Measurements from ENCODE around the gene KDM2A. TPM values are rescaled to one million over a fixed set of nuclear protein-coding genes. Genes with fewer than 3 reads are reported as not detected.

Gene KDM2A
- total and polyA plus RNA-seq, 2 of the 13 experiments (the other 11 are each of a cell fraction or from before 2014, with no cell fraction given), result 31.3 to 31.4 TPM

DNA sequence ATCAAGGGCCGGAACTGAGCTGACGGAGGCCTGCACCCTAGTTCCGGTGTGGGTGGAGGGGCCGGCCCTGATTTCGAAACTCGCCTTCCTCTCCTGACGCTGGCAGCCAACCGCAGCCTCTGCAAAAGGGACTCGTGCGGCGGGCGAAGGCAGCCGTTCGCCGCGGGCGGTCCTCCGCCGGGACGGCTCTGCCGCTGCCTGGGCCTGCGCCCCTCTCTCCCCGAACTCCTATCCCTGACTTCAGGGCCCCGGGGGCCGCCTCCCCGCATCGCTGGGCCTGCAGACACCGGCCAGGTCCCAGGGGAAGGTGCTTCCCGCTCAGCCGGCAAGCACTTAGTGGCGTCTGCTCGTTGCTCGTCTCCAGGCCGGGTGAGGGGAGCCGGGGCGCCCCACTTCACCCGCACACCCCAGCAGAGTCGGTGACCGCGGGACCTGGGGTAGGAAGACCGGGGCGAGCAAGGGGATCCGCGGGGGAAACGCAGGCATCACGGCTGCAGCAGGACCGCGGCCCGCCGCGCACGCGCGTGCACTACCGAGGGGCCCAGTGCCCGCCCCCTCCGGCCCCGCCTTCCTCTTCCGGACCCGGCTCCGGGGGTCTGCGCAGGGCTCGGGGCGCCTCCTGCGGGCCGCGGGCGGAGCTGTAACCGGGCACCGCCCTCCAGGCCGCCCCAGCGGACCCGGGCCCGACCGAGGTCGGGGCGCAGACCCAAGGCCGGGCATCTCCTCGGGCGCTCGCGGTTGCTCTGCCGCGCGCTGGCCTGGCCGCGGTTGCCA lies 169.6 kb downstream of the KDM2A start (continued):
- TF ChIP-seq, protein P1, sequence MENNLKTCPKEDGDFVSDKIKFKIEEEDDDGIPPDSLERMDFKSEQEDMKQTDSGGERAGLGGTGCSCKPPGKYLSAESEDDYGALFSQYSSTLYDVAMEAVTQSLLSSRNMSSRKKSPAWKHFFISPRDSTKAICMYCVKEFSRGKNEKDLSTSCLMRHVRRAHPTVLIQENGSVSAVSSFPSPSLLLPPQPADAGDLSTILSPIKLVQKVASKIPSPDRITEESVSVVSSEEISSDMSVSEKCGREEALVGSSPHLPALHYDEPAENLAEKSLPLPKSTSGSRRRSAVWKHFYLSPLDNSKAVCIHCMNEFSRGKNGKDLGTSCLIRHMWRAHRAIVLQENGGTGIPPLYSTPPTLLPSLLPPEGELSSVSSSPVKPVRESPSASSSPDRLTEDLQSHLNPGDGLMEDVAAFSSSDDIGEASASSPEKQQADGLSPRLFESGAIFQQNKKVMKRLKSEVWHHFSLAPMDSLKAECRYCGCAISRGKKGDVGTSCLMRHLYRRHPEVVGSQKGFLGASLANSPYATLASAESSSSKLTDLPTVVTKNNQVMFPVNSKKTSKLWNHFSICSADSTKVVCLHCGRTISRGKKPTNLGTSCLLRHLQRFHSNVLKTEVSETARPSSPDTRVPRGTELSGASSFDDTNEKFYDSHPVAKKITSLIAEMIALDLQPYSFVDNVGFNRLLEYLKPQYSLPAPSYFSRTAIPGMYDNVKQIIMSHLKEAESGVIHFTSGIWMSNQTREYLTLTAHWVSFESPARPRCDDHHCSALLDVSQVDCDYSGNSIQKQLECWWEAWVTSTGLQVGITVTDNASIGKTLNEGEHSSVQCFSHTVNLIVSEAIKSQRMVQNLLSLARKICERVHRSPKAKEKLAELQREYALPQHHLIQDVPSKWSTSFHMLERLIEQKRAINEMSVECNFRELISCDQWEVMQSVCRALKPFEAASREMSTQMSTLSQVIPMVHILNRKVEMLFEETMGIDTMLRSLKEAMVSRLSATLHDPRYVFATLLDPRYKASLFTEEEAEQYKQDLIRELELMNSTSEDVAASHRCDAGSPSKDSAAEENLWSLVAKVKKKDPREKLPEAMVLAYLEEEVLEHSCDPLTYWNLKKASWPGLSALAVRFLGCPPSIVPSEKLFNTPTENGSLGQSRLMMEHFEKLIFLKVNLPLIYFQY (CRISPR knock-in tag; IDR thresholded peaks at IDR 0.05; ENCODE audit: borderline replicate concordance), result peak; percentile 63
- TF ChIP-seq PRPF4 (IDR thresholded peaks at IDR 0.05; ENCODE audit: low read depth, low read length, poor library complexity, severe bottlenecking) (no peak), CENPT (CRISPR knock-in tag; IDR thresholded peaks at IDR 0.05; ENCODE audit: low read depth) (no peak), SOX13 (IDR thresholded peaks at IDR 0.05) (no peak), SOX13 (CRISPR knock-in tag; conservative IDR thresholded peaks at IDR 0.05 in 1 of 2, IDR thresholded peaks at IDR 0.05 in 1 of 2) (peak in 1 of 2 experiments; percentile 30; a peak in 2 of 4 replicates), ZMYM2 (CRISPR knock-in tag; IDR thresholded peaks at IDR 0.05) (no peak), ZFX (CRISPR knock-in tag; IDR thresholded peaks at IDR 0.05; ENCODE audit: low read depth) (peak; percentile 96), WIZ (CRISPR knock-in tag; IDR thresholded peaks at IDR 0.05) (no peak), EP300 (IDR thresholded peaks at IDR 0.05; ENCODE audit: low read depth in 2 of 2, low read length in 2 of 2) (peak in 1 of 2 experiments; percentile 67; a peak in 2 of 4 replicates), EP300 (CRISPR knock-in tag; IDR thresholded peaks at IDR 0.05; ENCODE audit: borderline replicate concordance) (no peak), ZNF205 (CRISPR knock-in tag; IDR thresholded peaks at IDR 0.05) (no peak), ZNF660 (CRISPR knock-in tag; IDR thresholded peaks at IDR 0.05; ENCODE audit: borderline replicate concordance, low read depth) (no peak), SALL1 (CRISPR knock-in tag; IDR thresholded peaks at IDR 0.05) (peak; percentile 70), MAF1 (CRISPR knock-in tag; IDR thresholded peaks at IDR 0.05; ENCODE audit: borderline replicate concordance) (no peak), SIN3B (IDR thresholded peaks at IDR 0.05; ENCODE audit: low read length) (0 out of 2 replicates have a peak, but pooled peaks have one; percentile 20), MED1 (CRISPR knock-in tag; IDR thresholded peaks at IDR 0.05) (peak; percentile 86), ZNF335 (CRISPR knock-in tag; IDR thresholded peaks at IDR 0.05) (no peak), CEBPG (CRISPR knock-in tag; IDR thresholded peaks at IDR 0.05) (peak; percentile 94), ZNF382 (CRISPR knock-in tag; IDR thresholded peaks at IDR 0.05; ENCODE audit: borderline replicate concordance) (no peak), NKX3-1 (CRISPR knock-in tag; IDR thresholded peaks at IDR 0.05) (peak; percentile 75; the same call in 1 of the 2 replicates)
- TF ChIP-seq, protein P2, sequence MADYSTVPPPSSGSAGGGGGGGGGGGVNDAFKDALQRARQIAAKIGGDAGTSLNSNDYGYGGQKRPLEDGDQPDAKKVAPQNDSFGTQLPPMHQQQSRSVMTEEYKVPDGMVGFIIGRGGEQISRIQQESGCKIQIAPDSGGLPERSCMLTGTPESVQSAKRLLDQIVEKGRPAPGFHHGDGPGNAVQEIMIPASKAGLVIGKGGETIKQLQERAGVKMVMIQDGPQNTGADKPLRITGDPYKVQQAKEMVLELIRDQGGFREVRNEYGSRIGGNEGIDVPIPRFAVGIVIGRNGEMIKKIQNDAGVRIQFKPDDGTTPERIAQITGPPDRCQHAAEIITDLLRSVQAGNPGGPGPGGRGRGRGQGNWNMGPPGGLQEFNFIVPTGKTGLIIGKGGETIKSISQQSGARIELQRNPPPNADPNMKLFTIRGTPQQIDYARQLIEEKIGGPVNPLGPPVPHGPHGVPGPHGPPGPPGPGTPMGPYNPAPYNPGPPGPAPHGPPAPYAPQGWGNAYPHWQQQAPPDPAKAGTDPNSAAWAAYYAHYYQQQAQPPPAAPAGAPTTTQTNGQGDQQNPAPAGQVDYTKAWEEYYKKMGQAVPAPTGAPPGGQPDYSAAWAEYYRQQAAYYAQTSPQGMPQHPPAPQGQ (CRISPR knock-in tag; IDR thresholded peaks at IDR 0.05; ENCODE audit: borderline replicate concordance), result 0 out of 2 replicates have a peak, but pooled peaks have one; percentile 71
- TF ChIP-seq, protein P3, sequence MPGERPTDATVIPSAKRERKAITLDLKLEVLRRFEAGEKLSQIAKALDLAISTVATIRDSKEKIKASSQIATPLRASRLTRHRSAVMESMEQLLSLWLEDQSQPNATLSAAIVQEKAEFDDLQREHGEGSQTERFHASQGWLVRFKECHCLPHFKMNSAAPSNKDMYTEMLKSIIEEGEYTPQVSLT (CRISPR knock-in tag; IDR thresholded peaks at IDR 0.05; ENCODE audit: borderline replicate concordance, low read depth), result no peak
- TF ChIP-seq, protein P4, sequence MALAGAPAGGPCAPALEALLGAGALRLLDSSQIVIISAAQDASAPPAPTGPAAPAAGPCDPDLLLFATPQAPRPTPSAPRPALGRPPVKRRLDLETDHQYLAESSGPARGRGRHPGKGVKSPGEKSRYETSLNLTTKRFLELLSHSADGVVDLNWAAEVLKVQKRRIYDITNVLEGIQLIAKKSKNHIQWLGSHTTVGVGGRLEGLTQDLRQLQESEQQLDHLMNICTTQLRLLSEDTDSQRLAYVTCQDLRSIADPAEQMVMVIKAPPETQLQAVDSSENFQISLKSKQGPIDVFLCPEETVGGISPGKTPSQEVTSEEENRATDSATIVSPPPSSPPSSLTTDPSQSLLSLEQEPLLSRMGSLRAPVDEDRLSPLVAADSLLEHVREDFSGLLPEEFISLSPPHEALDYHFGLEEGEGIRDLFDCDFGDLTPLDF (CRISPR knock-in tag; IDR thresholded peaks at IDR 0.05), result peak; percentile 62
